B cell (primary cell): ENCODE data around the gene MAB21L3.

Experiments
- EZH2 ChIP-seq: IDR thresholded peaks from 2 replicates; pipeline ENCODE4 v1.6.1; 2012; ENCODE audit warnings: borderline replicate concordance, low read depth, mild to moderate bottlenecking, moderate library complexity, low read length; ENCODE audit not compliant: insufficient read depth, poor library complexity, severe bottlenecking
- TF ChIP-seq, protein P1 (sequence below): fragments of 200-600 bp; IDR thresholded peaks from one replicate; pipeline ENCODE4 v1.8.0; 2022; ENCODE audit warnings: antibody characterized with exemption, mild to moderate bottlenecking

GRCh38 chr1:116166655-116167054 is 55.5 kb downstream of the MAB21L3 start:
- TF ChIP-seq EZH2: no peak
- TF ChIP-seq, protein P1, sequence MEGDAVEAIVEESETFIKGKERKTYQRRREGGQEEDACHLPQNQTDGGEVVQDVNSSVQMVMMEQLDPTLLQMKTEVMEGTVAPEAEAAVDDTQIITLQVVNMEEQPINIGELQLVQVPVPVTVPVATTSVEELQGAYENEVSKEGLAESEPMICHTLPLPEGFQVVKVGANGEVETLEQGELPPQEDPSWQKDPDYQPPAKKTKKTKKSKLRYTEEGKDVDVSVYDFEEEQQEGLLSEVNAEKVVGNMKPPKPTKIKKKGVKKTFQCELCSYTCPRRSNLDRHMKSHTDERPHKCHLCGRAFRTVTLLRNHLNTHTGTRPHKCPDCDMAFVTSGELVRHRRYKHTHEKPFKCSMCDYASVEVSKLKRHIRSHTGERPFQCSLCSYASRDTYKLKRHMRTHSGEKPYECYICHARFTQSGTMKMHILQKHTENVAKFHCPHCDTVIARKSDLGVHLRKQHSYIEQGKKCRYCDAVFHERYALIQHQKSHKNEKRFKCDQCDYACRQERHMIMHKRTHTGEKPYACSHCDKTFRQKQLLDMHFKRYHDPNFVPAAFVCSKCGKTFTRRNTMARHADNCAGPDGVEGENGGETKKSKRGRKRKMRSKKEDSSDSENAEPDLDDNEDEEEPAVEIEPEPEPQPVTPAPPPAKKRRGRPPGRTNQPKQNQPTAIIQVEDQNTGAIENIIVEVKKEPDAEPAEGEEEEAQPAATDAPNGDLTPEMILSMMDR: no peak
